Measurements from ENCODE around the gene NDFIP2. TPM values are rescaled to one million over a fixed set of nuclear protein-coding genes. Genes with fewer than 3 reads are reported as not detected.
A peak's percentile ranks its signal among the peaks of the same experiment; 100 is the strongest.

Gene NDFIP2
- total and polyA plus RNA-seq, 12 donors: 9.9 to 42.7 (median 33.2) TPM

GRCh38 chr13:79525064-79525857, 44.3 kb downstream of the NDFIP2 start:
- no peak overlapping the region for H3K27ac ChIP-seq
- H3K9me3 ChIP-seq: no peaks in the 10 kb centered on the region
- no peak for TF ChIP-seq CTCF (IDR thresholded peaks at IDR 0.05)
- ATAC-seq (peak in 2 of 8 donors; percentile 53 to 85), DNase-seq (no peak)
- H3K36me3 ChIP-seq: peaks cover 0 to 42% (median 0%) of the 10 kb centered on the region in 9 donors
- peaks cover 0 to 31% (median 23%) of the 10 kb centered on the region in 9 donors for H3K4me1 ChIP-seq
- WGBS, 2 donors: 65 to 67% methylated on average over 8 of the region's 8 CpGs
- H3K27me3 ChIP-seq: no peaks in the 10 kb centered on the region
- intact Hi-C loops (cut with DNase I): loop anchor here in 2 of 10 donors (5.0 kb wide), 2 partner anchors 38 to 43 kb away; partner anchors contain the start of gene NDFIP2 (in 1 of the 2)
- no peak overlapping the region for H3K4me3 ChIP-seq

GRCh38 chr13:79527698-79528097, 46.7 kb downstream of the NDFIP2 start:
- TF ChIP-seq CTCF (IDR thresholded peaks at IDR 0.05): no peak
- DNase-seq: no peak
- peaks cover 0 to 26% (median 0%) of the 10 kb centered on the region in 9 donors for H3K36me3 ChIP-seq
- H3K27ac ChIP-seq: no peak overlapping the region
- 65 to 66% methylated on average over 5 of the region's 5 CpGs for WGBS, 2 donors
- H3K4me1 ChIP-seq: peaks cover 0 to 26% (median 23%) of the 10 kb centered on the region in 9 donors
- H3K4me3 ChIP-seq: no peak overlapping the region
- no peaks in the 10 kb centered on the region for H3K9me3 ChIP-seq
- intact Hi-C loops (cut with DNase I): loop anchor here in 3 of 10 donors (2.0 to 5.0 kb wide), 3 partner anchors 40 to 45 kb away; partner anchors contain the start of gene NDFIP2 (in 1 of the 3)
- H3K27me3 ChIP-seq: no peaks in the 10 kb centered on the region
- ATAC-seq: peak in 3 of 8 donors; percentile 21 to 50 (median 32)

DNA sequence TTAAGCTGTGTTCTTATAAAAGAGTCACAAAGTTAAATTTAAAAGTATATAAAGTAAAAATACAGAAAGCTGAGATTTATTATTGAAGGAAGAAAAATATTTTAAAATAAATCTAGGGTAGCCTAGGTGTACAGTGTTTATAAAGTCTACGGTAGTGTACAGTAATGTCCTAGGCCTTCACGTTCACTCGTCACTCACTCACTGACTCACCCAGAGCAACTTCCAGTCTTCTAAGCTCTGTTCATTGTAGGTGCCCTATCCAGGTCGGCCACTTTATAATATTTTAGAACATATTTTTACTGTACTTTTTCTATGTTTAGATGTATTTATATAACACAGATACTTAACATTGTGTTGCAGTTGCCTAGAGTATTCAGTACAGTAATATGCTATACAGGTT, 47.4 kb downstream of the NDFIP2 start:
- WGBS, 2 donors: 67 to 80% methylated on average over 4 of the region's 4 CpGs
- no peak overlapping the region for H3K27ac ChIP-seq

More for the DNA sequence above, 47.4 kb downstream of the NDFIP2 start:
- Histone ChIP-seq H3K9me3 (no peaks in the 10 kb centered on the region), H3K36me3 (peaks cover 0 to 20% (median 0%) of the 10 kb centered on the region in 9 donors), H3K27me3 (no peaks in the 10 kb centered on the region), H3K4me3 (no peak overlapping the region), H3K4me1 (peaks cover 0 to 25% (median 21%) of the 10 kb centered on the region in 9 donors)
- ATAC-seq (peak in 6 of 8 donors; percentile 38 to 80 (median 70)), DNase-seq (no peak)
- no peak for TF ChIP-seq CTCF (IDR thresholded peaks at IDR 0.05)
- intact Hi-C loops (cut with DNase I): loop anchor here in 2 of 10 donors (5.0 kb wide), 2 partner anchors 41 to 46 kb away; partner anchors contain the start of gene NDFIP2 (in 1 of the 2)
